Cardiac septum (tissue), 1 donor: ENCODE results near the gene MECR. TPM values are rescaled to one million over a fixed set of nuclear protein-coding genes. Genes with fewer than 3 reads are reported as not detected.
"Not testable (repeated sequence)": the region's sequence is repeated elsewhere in the genome, so short reads cannot be mapped to it uniquely, and the experiment has no call there.

ENCODE experiments used
- DNase-seq: peaks from one replicate; pipeline ENCODE4 v3.0.0-alpha.2; 2020; ENCODE audit warnings: low spot score
- intact Hi-C: fragments of 100-400 bp; cut with DNase I; formaldehyde crosslinking; loops from one replicate; pipeline ENCODE4 v1.14.0; 2022
- total RNA-seq: library from RNA; stranded (reverse); fragmentation: NEBNext Ultra II Directional; extraction: Animal tissue kit (Norgen Biotek cat#: 25700); gene quantifications from one replicate; pipeline ENCODE4 v1.2.1, GENCODE V29; 2021
- donor health status: DM: no; HTN: no; CAD: no.

MECR gene
- total RNA-seq, 1 donor from 2014 or later, result 29.9 TPM

- intact Hi-C loops, result no loop called here
- no peak for DNase-seq
Measured at GRCh38 chr1:29152046-29152805, 78.5 kb downstream of the MECR start.

GRCh38 chr1:29150346-29150745 is 80.4 kb downstream of the MECR start:
- intact Hi-C loops, result not testable (repeated sequence)

GRCh38 chr1:29148656-29149491 is 81.9 kb downstream of the MECR start:
- DNase-seq, result no peak
- intact Hi-C loops, result no loop called here

More at GRCh38 chr1:29150346-29150745, 80.4 kb downstream of the MECR start:
- DNase-seq, result not testable (repeated sequence)

- no peak for DNase-seq
- intact Hi-C loops, result no loop called here
Measured at GRCh38 chr1:29145739-29146437, 84.8 kb downstream of the MECR start.

- no peak for DNase-seq
- intact Hi-C loops, result no loop called here
Measured at GRCh38 chr1:29144178-29144577, 86.6 kb downstream of the MECR start.

GRCh38 chr1:29142714-29143113 is 88.0 kb downstream of the MECR start:
- DNase-seq, result no peak
- intact Hi-C loops, result no loop called here

Other genes with a start within 250 kb of the MECR start
- gene TMEM200B, start 107.0 kb downstream of the MECR start, total RNA-seq, result 2.1 TPM
- gene SRSF4, start 49.0 kb downstream of the MECR start, total RNA-seq, result 54.8 TPM
- gene PTPRU, start 5.6 kb upstream of the MECR start, total RNA-seq, result 6.6 TPM